Upper lobe of left lung (tissue), 6 donors: ENCODE measurements around the gene GATA5. TPM values are rescaled to one million over a fixed set of nuclear protein-coding genes. Genes with fewer than 3 reads are reported as not detected.

Source experiments
- ATAC-seq, 2 donors: fragments of 200-7000 bp; cut with Tn5 transposase; one replicate each; pipeline ENCODE4 v1.9.1; 2022; ENCODE audit warnings: mild to moderate bottlenecking in 2 of 2, moderate library complexity in 2 of 2; ENCODE audit not compliant: low FRiP score in 2 of 2
- DNase-seq, 2 donors: peaks; one replicate each; pipeline ENCODE4 v3.0.0-alpha.2; 2019 to 2020
- H3K27ac ChIP-seq, 4 donors: fragments of 200-600 bp; sonication (generic); one replicate each; pipeline ENCODE4 v1.5.1; 2016 to 2019
- H3K27me3 ChIP-seq, 4 donors: fragments of 200-600 bp; sonication (generic); one replicate each; pipeline ENCODE4 v1.5.1; 2017 to 2019
- H3K36me3 ChIP-seq, 4 donors: fragments of 200-600 bp; sonication (generic); one replicate each; pipeline ENCODE4 v1.5.1; 2016 to 2019
- H3K4me1 ChIP-seq, 4 donors: fragments of 200-600 bp; sonication (generic); one replicate each; pipeline ENCODE4 v1.5.1; 2018 to 2019
- H3K4me3 ChIP-seq, 4 donors: fragments of 200-600 bp; sonication (generic); one replicate each; pipeline ENCODE4 v1.5.1; 2017 to 2019; ENCODE audit warnings: mild to moderate bottlenecking in 2 of 4, moderate library complexity in 1 of 4
- H3K9me3 ChIP-seq, 4 donors: fragments of 200-600 bp; sonication (generic); one replicate each; pipeline ENCODE4 v1.5.1; 2018 to 2019
- EP300 ChIP-seq, 4 donors: sonication (generic); formaldehyde crosslinking; IDR thresholded peaks; one replicate each; pipeline ENCODE4 v1.5.1; 2017; ENCODE audit warnings: antibody characterized with exemption in 4 of 4, control low read depth in 2 of 4
- POLR2A ChIP-seq, 4 donors: fragments of 450-650 bp; IDR thresholded peaks; one replicate each; pipeline ENCODE4 v1.5.1; 2016 to 2017; ENCODE audit warnings: antibody characterized with exemption in 4 of 4, mild to moderate bottlenecking in 2 of 4
- POLR2AphosphoS5 ChIP-seq, 2 donors: sonication (generic); formaldehyde crosslinking; IDR thresholded peaks; one replicate each; pipeline ENCODE4 v1.5.1; 2017; ENCODE audit warnings: antibody characterized with exemption in 2 of 2
- WGBS, 2 donors: methylation state at CpG; one replicate each; pipeline ENCODE4 v1.1.5; 2017 to 2018; 5-methylcytosine and 5-hydroxymethylcytosine counted together
- total RNA-seq, 6 donors: library from RNA; depleted of rRNA in 4 of 6; stranded (reverse); fragments of >200 nt in 4 of 6; gene quantifications; one replicate each; pipeline versions ENCODE4 v1.1.0 to v1.2.1, GENCODE V29; 2016 to 2021
- TF ChIP-seq, protein P1 (sequence below), 6 experiments: fragments of 450-650 bp in 4 of 6; fragments of 200-600 bp in 2 of 6; sonication (generic) in 2 of 6; IDR thresholded peaks; one replicate each; pipeline ENCODE4 v1.5.1; 2016 to 2019; ENCODE audit warnings: antibody characterized with exemption in 6 of 6
- donor health status: DM: no; HTN: no; CAD: no; lungs with moderate emphysema.
- donor health status: DM: no; HTN: yes; CAD: no; lungs with severe emphysema.

The GATA5 gene
- total RNA-seq, 6 donors from 2014 or later: 0.98 to 10.5 (median 2.2) TPM

DNA sequence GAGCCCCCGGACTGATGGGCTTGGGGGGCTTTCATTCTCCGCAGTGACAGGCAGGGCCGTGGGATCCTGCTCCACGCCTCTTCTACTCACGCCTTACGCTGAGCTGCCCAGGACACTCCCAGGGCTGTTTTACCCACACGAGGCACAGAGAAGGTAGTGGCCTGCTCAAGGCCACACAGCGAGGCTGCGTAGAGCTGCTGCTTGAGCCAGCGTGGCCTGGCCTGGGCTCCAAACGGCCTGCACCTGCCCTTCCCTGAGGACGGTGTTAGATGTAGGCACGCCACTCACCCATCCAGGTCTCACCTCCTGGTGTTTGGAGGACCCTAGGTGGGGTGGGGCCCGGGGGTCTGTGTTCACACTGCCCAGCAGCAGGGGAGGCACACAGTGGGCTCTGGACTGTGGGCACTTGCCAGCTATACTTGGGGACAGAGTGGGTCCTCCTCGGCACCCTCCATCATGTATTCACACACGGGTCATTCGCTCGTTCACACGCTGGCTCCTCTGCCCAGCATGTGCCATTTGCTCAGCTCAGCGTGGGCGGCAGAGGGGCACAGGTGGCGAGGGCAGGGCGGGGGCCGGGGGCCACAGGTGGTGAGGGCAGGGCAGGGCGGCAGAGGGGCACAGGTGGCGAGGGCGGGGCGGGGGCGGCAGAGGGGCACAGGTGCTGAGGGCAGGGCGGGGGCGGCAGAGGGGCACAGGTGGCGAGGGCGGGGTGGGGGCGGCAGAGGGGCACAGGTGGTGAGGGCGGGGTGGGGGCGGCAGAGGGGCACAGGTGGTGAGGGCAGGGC, 30.0 kb downstream of the GATA5 start:
- no peak for TF ChIP-seq POLR2AphosphoS5 (IDR thresholded peaks at IDR 0.05)
- no peak for TF ChIP-seq EP300 (IDR thresholded peaks at IDR 0.05)
- TF ChIP-seq, protein P1, sequence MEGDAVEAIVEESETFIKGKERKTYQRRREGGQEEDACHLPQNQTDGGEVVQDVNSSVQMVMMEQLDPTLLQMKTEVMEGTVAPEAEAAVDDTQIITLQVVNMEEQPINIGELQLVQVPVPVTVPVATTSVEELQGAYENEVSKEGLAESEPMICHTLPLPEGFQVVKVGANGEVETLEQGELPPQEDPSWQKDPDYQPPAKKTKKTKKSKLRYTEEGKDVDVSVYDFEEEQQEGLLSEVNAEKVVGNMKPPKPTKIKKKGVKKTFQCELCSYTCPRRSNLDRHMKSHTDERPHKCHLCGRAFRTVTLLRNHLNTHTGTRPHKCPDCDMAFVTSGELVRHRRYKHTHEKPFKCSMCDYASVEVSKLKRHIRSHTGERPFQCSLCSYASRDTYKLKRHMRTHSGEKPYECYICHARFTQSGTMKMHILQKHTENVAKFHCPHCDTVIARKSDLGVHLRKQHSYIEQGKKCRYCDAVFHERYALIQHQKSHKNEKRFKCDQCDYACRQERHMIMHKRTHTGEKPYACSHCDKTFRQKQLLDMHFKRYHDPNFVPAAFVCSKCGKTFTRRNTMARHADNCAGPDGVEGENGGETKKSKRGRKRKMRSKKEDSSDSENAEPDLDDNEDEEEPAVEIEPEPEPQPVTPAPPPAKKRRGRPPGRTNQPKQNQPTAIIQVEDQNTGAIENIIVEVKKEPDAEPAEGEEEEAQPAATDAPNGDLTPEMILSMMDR (IDR thresholded peaks at IDR 0.05): no peak
- no peak for TF ChIP-seq POLR2A (IDR thresholded peaks at IDR 0.05)
- 87 to 91% methylated on average over 11 to 27 of the region's 36 CpGs for WGBS, 2 donors
- Histone ChIP-seq H3K36me3 (no peaks in the 10 kb centered on the region), H3K9me3 (no peaks in the 10 kb centered on the region), H3K4me3 (no peak overlapping the region), H3K27ac (no peak overlapping the region), H3K4me1 (no peaks in the 10 kb centered on the region), H3K27me3 (peaks cover 0 to 7% (median 0%) of the 10 kb centered on the region in 4 donors)
- peak in 1 of 2 donors; percentile 83 for DNase-seq
- no peak for ATAC-seq

DNA sequence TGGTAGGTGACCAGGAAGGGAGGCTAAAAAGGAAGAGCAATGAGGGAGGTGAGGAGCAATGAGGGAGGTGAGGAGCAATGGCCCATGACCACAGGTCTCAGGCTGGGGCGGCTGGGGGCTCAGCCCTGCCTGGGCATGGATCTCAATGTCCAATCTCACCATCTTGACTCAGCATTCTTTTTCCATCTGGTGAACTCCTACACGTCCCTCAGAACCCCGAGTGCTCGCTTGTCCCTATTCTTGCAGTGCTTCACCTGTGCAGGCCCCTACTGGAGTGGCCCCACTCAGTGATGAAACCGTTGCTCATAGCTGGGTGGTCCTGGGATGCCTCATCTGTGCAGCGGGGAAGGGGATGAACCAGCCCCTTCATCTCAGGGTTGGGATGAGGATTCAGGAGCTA, 31.5 kb downstream of the GATA5 start:
- H3K4me1 ChIP-seq: no peaks in the 10 kb centered on the region
- no peaks in the 10 kb centered on the region for H3K9me3 ChIP-seq
- DNase-seq (peak in 1 of 2 donors; percentile 21), ATAC-seq (no peak)
- no peaks in the 10 kb centered on the region for H3K36me3 ChIP-seq
- H3K27ac ChIP-seq: no peak overlapping the region
- WGBS, 2 donors: 93 to 97% methylated on average over 6 of the region's 6 CpGs
- H3K27me3 ChIP-seq: peaks cover 0 to 7% (median 0%) of the 10 kb centered on the region in 4 donors
- TF ChIP-seq EP300 (IDR thresholded peaks at IDR 0.05) (no peak), POLR2A (IDR thresholded peaks at IDR 0.05) (no peak)
- TF ChIP-seq, protein P1 (IDR thresholded peaks at IDR 0.05): no peak
- no peak overlapping the region for H3K4me3 ChIP-seq

DNA sequence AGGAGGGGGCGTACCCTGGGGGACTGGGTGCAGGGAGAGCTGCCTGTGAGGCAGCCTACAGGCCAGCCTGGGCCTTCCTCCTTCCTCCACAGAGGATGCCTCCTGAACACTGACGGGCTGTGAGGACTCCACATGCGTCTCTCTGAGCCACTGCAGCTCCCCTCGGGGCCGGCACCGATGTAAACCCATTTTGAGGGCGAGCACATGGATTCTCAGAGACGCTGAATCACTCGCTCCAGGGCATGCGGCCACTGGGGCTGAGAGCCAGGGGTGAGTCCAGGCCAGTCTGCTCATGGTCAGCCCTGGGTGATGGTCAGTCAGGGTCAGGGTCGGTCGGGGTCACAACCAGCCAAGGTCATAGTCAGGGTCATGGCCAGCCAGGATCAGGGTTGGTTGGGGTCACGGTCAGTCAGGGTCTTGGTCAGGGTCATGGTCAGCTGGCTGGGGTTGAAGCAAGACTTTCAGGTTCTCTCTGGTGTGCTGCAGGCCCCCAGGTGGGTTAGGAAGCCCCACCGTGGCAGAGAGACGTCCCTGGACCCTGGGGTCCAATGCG, 33.7 kb downstream of the GATA5 start:
- no peak for ATAC-seq
- no peak overlapping the region for H3K4me3 ChIP-seq
- no peaks in the 10 kb centered on the region for H3K9me3 ChIP-seq
- DNase-seq: peak in 1 of 2 donors; percentile 61
- H3K4me1 ChIP-seq: no peaks in the 10 kb centered on the region
- H3K27ac ChIP-seq: no peak overlapping the region
- 78 to 89% methylated on average over 3 to 16 of the region's 16 CpGs for WGBS, 2 donors
- no peak for TF ChIP-seq POLR2AphosphoS5 (IDR thresholded peaks at IDR 0.05)
- TF ChIP-seq, protein P1 (IDR thresholded peaks at IDR 0.05): no peak
- no peak for TF ChIP-seq EP300 (IDR thresholded peaks at IDR 0.05)
- TF ChIP-seq POLR2A (IDR thresholded peaks at IDR 0.05): no peak
- H3K36me3 ChIP-seq: no peaks in the 10 kb centered on the region
- H3K27me3 ChIP-seq: peaks cover 0 to 7% (median 0%) of the 10 kb centered on the region in 4 donors

DNA sequence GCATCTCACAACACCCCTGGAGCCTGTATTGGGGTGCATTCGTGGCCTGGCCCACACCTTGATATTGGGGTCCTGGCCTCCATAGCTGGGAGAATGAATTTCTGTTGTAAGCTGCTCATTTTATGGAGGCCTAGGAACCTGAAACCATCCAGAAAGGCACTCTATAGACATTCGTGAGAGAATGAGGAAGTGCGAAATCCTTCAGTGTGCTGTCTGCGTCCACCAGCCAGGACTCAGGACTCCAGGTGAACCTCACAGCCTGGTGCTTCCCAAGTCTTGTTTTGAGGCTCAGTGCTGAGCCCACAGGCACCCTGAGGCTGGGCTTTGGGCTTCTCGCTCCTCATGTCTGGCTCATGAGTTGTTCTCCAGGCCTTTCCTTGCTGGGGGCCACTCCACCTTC, 36.6 kb downstream of the GATA5 start:
- Histone ChIP-seq H3K4me3 (no peak overlapping the region), H3K36me3 (no peaks in the 10 kb centered on the region), H3K9me3 (no peaks in the 10 kb centered on the region), H3K27ac (no peak overlapping the region), H3K4me1 (no peaks in the 10 kb centered on the region), H3K27me3 (no peaks in the 10 kb centered on the region)
- DNase-seq (no peak), ATAC-seq (no peak)
- TF ChIP-seq, protein P1 (IDR thresholded peaks at IDR 0.05): no peak
- TF ChIP-seq POLR2A (IDR thresholded peaks at IDR 0.05) (no peak), POLR2AphosphoS5 (IDR thresholded peaks at IDR 0.05) (no peak), EP300 (IDR thresholded peaks at IDR 0.05) (no peak)
- WGBS, 2 donors: 63 to 72% methylated on average over 5 of the region's 5 CpGs
